Measurements from ENCODE around the gene CSF3R.

The CSF3R gene

GRCh38 chr1:36525166-36525565 lies 42.5 kb upstream of the CSF3R start:
- no peak overlapping the region for H3K4me3 ChIP-seq (ENCODE audit: low read depth, low read length)
- no peak for TF ChIP-seq CTCF (IDR thresholded peaks at IDR 0.05; ENCODE audit: borderline replicate concordance, insufficient read depth, low read depth, low read length)

- no peak for TF ChIP-seq CTCF (IDR thresholded peaks at IDR 0.05; ENCODE audit: borderline replicate concordance, insufficient read depth, low read depth, low read length)
- H3K4me3 ChIP-seq (ENCODE audit: low read depth, low read length), result no peak overlapping the region
Measured at GRCh38 chr1:36524359-36525062, 41.8 kb upstream of the CSF3R start.

- TF ChIP-seq CTCF (IDR thresholded peaks at IDR 0.05; ENCODE audit: borderline replicate concordance, insufficient read depth, low read depth, low read length), result no peak
- no peak overlapping the region for H3K4me3 ChIP-seq (ENCODE audit: low read depth, low read length)
Measured at GRCh38 chr1:36523850-36524249, 41.1 kb upstream of the CSF3R start.

GRCh38 chr1:36523230-36523495 lies 40.5 kb upstream of the CSF3R start:
- no peak overlapping the region for H3K4me3 ChIP-seq (ENCODE audit: low read depth, low read length)
- no peak for TF ChIP-seq CTCF (IDR thresholded peaks at IDR 0.05; ENCODE audit: borderline replicate concordance, insufficient read depth, low read depth, low read length)

GRCh38 chr1:36522461-36523229 lies 39.9 kb upstream of the CSF3R start:
- H3K4me3 ChIP-seq (ENCODE audit: low read depth, low read length), result no peak overlapping the region
- no peak for TF ChIP-seq CTCF (IDR thresholded peaks at IDR 0.05; ENCODE audit: borderline replicate concordance, insufficient read depth, low read depth, low read length)

- TF ChIP-seq CTCF (IDR thresholded peaks at IDR 0.05; ENCODE audit: borderline replicate concordance, insufficient read depth, low read depth, low read length), result no peak
- H3K4me3 ChIP-seq (ENCODE audit: low read depth, low read length), result no peak overlapping the region
Measured at GRCh38 chr1:36522021-36522420, 39.3 kb upstream of the CSF3R start.

All from GM12875 (cell line).